NCI-H526 (cell line): ENCODE data around the gene RAB13.

Experiments
- DNase-seq, 2 experiments: peaks; one replicate each; lab custom pipeline; 2025; lab: John Stamatoyannopoulos, UW

RAB13 gene

DNA sequence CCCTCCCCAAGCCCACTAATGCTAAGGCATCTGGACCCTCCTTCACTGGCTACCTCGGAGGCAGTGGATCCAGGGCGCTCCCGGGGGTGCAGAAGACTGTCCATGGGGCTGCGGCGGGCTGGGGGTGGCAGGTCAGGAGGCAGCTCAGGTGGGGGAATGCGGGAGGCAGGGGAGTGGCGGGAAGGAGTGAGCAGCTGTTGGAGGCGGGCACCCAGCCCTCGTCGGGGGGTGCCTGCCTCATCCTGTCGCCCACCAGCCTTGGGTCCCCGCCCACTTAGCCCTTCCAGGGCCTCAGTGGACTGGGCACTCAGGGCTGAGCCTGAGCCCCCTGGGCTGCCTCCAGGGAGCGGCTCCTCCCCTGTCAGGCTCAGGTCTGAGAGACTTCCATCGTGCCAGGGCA, 52.7 kb downstream of the RAB13 start:
- DNase-seq = no peak

DNA sequence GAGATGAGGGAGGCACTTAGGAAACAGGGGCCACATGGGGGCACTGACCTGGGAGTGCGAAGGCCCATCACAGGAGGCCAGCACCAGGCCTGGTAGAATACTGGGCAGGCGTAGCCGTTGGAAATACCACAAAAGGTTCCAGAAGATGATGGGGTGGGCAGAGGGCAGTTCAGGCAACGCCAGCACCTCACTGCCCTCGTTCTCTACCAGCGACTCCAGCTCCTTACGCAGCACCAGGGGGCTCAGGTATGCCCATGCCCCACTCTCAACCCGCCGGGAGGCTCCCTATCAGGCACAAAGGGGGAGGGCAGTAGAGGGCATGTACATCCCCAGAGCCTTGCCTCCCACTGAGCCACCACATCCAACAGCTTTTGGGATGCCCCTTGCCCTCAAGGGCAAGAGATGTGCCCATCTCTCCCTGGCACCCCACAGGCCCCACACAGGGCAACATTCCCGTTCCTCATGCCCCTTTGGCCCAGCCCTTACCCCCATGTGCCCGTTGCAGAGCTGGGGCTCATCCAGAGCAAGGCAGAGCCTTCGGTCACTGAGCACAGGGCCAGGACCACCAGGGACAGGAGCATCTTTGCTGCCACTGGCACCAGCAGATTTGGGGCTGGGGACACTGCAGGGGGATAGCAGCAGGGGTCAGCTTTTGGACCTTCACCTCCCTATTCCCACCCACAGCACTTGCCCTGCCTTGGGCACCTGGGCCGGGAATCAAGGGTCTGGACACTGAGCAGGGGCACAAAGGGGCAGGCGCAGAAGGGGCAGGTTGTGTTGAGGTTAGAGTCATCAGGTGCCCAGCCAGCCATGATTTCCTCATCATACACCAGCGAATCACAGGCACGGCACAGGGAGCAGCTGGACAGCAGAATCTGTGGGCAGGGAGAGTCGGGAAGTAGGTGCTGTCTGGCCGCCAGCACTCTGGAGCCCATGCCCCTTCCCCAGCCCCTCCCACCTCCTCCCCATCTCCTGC, 53.7 kb downstream of the RAB13 start:
- DNase-seq = no peak
